IMR-90 (cell line): Measurements from ENCODE around the gene SIGLEC6. TPM values are rescaled to one million over a fixed set of nuclear protein-coding genes. Genes with fewer than 3 reads are reported as not detected.

Experiments used
- ATAC-seq: fragments of 200-7000 bp; cut with Tn5 transposase; 2 replicates; pipeline ENCODE4 v1.9.1; 2020; ENCODE audit warnings: low read depth, mild to moderate bottlenecking, moderate library complexity
- BruUV-seq: library from RNA; stranded (reverse); fragments of 400-500 nt; replicated peaks from 2 replicates; lab custom pipeline; 2021; lab: Mats Ljungman, UMichigan
- CTCF ChIA-PET: fragments of 300-600 bp; formaldehyde crosslinking; extraction: SDS; loops from one replicate; lab custom pipeline; 2021; ENCODE audit warnings: antibody characterized with exemption; lab: Yijun Ruan, JAX
- POLR2A ChIA-PET: fragments of 300-600 bp; sonication (Branson Sonifier 250); formaldehyde crosslinking; loops from one replicate; lab custom pipeline; 2022; ENCODE audit warnings: antibody characterized with exemption; ENCODE audit not compliant: unreplicated experiment; lab: Charles Lee
- DNase-seq: peaks from one replicate; pipeline ENCODE4 v3.0.0; 2013
- H2AFZ ChIP-seq: replicated peaks from 2 replicates; pipeline ENCODE3; 2013; ENCODE audit warnings: low read length, mild to moderate bottlenecking; ENCODE audit not compliant: poor library complexity
- H2AK5ac ChIP-seq: 2 replicates; pipeline ENCODE4 v1.6.1; 2013; ENCODE audit warnings: low read depth, low read length, inconsistent platforms
- H2AK9ac ChIP-seq: replicated peaks from 2 replicates; pipeline ENCODE3; 2013; ENCODE audit warnings: mild to moderate bottlenecking, low read depth, low read length, moderate library complexity; ENCODE audit not compliant: poor library complexity
- H2BK120ac ChIP-seq: 2 replicates; pipeline ENCODE4 v1.6.1; 2013; ENCODE audit warnings: low read depth, low read length, inconsistent platforms
- H2BK15ac ChIP-seq: 3 replicates; pipeline ENCODE4 v1.6.1; 2013; ENCODE audit warnings: low read depth, low read length, inconsistent platforms
- H2BK20ac ChIP-seq: 2 replicates; pipeline ENCODE4 v1.6.1; 2013; ENCODE audit warnings: low read depth, mild to moderate bottlenecking, inconsistent platforms, low read length, moderate library complexity
- H2BK5ac ChIP-seq: 2 replicates; pipeline ENCODE4 v1.6.1; 2013; ENCODE audit warnings: mild to moderate bottlenecking, low read depth, low read length, inconsistent platforms; ENCODE audit not compliant: poor library complexity, severe bottlenecking
- H3K14ac ChIP-seq: replicated peaks from 2 replicates; pipeline ENCODE4 v1.6.1; 2013; ENCODE audit warnings: low read depth, low read length, inconsistent platforms
- H3K18ac ChIP-seq: 2 replicates; pipeline ENCODE4 v1.6.1; 2013; ENCODE audit warnings: low read depth, low read length, control low read depth
- H3K23ac ChIP-seq: 2 replicates; pipeline ENCODE4 v1.6.1; 2013; ENCODE audit warnings: low read depth, low read length, inconsistent platforms
- H3K27ac ChIP-seq: 2 replicates; pipeline ENCODE4 v1.5.1; 2013; ENCODE audit warnings: mild to moderate bottlenecking, control low read depth, low read length; ENCODE audit not compliant: insufficient read depth
- H3K27me3 ChIP-seq: 2 replicates; pipeline ENCODE4 v1.6.1; 2013; ENCODE audit warnings: low read length; ENCODE audit not compliant: control insufficient read depth, insufficient read depth
- H3K36me3 ChIP-seq: 2 replicates; pipeline ENCODE4 v1.6.1; 2013; ENCODE audit warnings: low read length, mixed read lengths; ENCODE audit not compliant: control insufficient read depth, insufficient read depth
- H3K4ac ChIP-seq: 2 replicates; pipeline ENCODE4 v1.6.1; 2013; ENCODE audit warnings: low read depth, low read length, inconsistent platforms
- H3K4me1 ChIP-seq: 2 replicates; pipeline ENCODE4 v1.6.1; 2013; ENCODE audit warnings: low read length, mixed read lengths; ENCODE audit not compliant: control insufficient read depth, insufficient read depth
- H3K4me2 ChIP-seq: 2 replicates; pipeline ENCODE4 v1.6.1; 2013; ENCODE audit warnings: low read depth, mild to moderate bottlenecking, control low read depth, low read length, moderate library complexity
- H3K4me3 ChIP-seq: 2 replicates; pipeline ENCODE4 v1.5.1; 2013; ENCODE audit warnings: low read depth, mild to moderate bottlenecking, control low read depth, low read length, moderate library complexity; ENCODE audit not compliant: insufficient read depth
- H3K56ac ChIP-seq: 2 replicates; pipeline ENCODE4 v1.6.1; 2013; ENCODE audit warnings: low read length, inconsistent platforms; ENCODE audit not compliant: insufficient read depth; ENCODE audit errors: extremely low read depth
- H3K79me1 ChIP-seq, 2 experiments: 2 replicates each; pipeline ENCODE4 v1.6.1; 2013; ENCODE audit warnings: low read length in 2 of 2, inconsistent platforms in 1 of 2, low read depth in 1 of 2
- H3K9ac ChIP-seq: 2 replicates; pipeline ENCODE4 v1.6.1; 2013; ENCODE audit warnings: low read depth, low read length, control low read depth
- H3K9me1 ChIP-seq: 2 replicates; pipeline ENCODE4 v1.6.1; 2013; ENCODE audit warnings: low read length, inconsistent platforms; ENCODE audit not compliant: insufficient read depth
- H3K9me3 ChIP-seq: 2 replicates; pipeline ENCODE4 v1.6.1; 2013; ENCODE audit warnings: low read length; ENCODE audit not compliant: control insufficient read depth, insufficient read depth
- H4K20me1 ChIP-seq: 2 replicates; pipeline ENCODE4 v1.6.1; 2013; ENCODE audit warnings: low read length, inconsistent platforms; ENCODE audit not compliant: insufficient read depth
- H4K5ac ChIP-seq: 2 replicates; pipeline ENCODE4 v1.6.1; 2013; ENCODE audit warnings: mild to moderate bottlenecking, low read depth, low read length, control low read depth
- H4K8ac ChIP-seq, 2 experiments: 2 replicates each; pipeline ENCODE4 v1.6.1; 2013; ENCODE audit warnings: low read depth in 2 of 2, low read length in 2 of 2, control low read depth in 1 of 2, inconsistent platforms in 1 of 2
- H4K91ac ChIP-seq: 2 replicates; pipeline ENCODE4 v1.6.1; 2013; ENCODE audit warnings: low read depth, low read length, inconsistent platforms; ENCODE audit not compliant: insufficient read depth
- BHLHE40 ChIP-seq: fragments of 150-350 bp; IDR thresholded peaks from 2 replicates; pipeline ENCODE4 v1.6.1; 2016; ENCODE audit warnings: mild to moderate bottlenecking, low read depth, low read length
- CEBPB ChIP-seq: IDR thresholded peaks from 2 replicates; pipeline ENCODE4 v1.6.1; 2012; ENCODE audit warnings: low read depth, low read length, improper control_type of control experiment
- MAFK ChIP-seq: IDR thresholded peaks from 2 replicates; pipeline ENCODE4 v1.6.1; 2012; ENCODE audit warnings: low read depth, low read length, improper control_type of control experiment
- RAD21 ChIP-seq: IDR thresholded peaks from 2 replicates; pipeline ENCODE4 v1.6.1; 2012; ENCODE audit warnings: low read length, improper control_type of control experiment
- RCOR1 ChIP-seq: IDR thresholded peaks from 2 replicates; pipeline ENCODE4 v1.6.1; 2012; ENCODE audit warnings: mild to moderate bottlenecking, low read length, improper control_type of control experiment; ENCODE audit not compliant: insufficient replicate concordance
- WGBS, 2 experiments: methylation state at CpG; one replicate each; pipeline versions ENCODE4 v1.1.5 to v1.1.7; 2013; ENCODE audit warnings: missing lambda C conversion rate in 2 of 2; ENCODE audit not compliant: insufficient read length in 1 of 2; ENCODE audit errors: extremely low coverage in 2 of 2; 5-methylcytosine and 5-hydroxymethylcytosine counted together
- dilution Hi-C: fragments of 300-500 bp; cut with HindIII; formaldehyde crosslinking; loops from one replicate; pipeline ENCODE4 v1.14.3; 2018; ENCODE audit warnings: low sequenced_read_pairs; ENCODE audit not compliant: unreplicated experiment
- in situ Hi-C: fragments of 300-500 bp; cut with MboI; formaldehyde crosslinking; loops from 3 replicates; pipeline ENCODE4 v1.14.3; 2019; ENCODE audit warnings: low sequenced_read_pairs, inconsistent platforms, mixed read lengths
- intact Hi-C: fragments of 100-400 bp; cut with micrococcal nuclease; formaldehyde crosslinking; loops from 2 replicates; pipeline ENCODE4 v1.10.0; 2022
- polyA plus RNA-seq, 3 experiments: library from polyadenylated mRNA; depleted of rRNA; stranded (reverse); fragments of >200 nt; gene quantifications; 2 replicates each; pipeline ENCODE4 v1.2.3, GENCODE V29; 2012; ENCODE audit warnings: low replicate concordance in 1 of 3
- total RNA-seq: library from RNA; depleted of rRNA; stranded (reverse); fragments of >200 nt; gene quantifications from 2 replicates; pipeline ENCODE4 v1.2.3, GENCODE V29; 2012
- TF ChIP-seq, protein P1 (sequence below): fragments of 150-350 bp; IDR thresholded peaks from 2 replicates; pipeline ENCODE4 v1.6.1; 2016; ENCODE audit warnings: low read depth, mild to moderate bottlenecking, low read length, moderate library complexity, borderline replicate concordance

SIGLEC6 gene
- total and polyA plus RNA-seq, 2 of the 4 experiments (the other 2 are of a cell fraction), result not detected

DNA sequence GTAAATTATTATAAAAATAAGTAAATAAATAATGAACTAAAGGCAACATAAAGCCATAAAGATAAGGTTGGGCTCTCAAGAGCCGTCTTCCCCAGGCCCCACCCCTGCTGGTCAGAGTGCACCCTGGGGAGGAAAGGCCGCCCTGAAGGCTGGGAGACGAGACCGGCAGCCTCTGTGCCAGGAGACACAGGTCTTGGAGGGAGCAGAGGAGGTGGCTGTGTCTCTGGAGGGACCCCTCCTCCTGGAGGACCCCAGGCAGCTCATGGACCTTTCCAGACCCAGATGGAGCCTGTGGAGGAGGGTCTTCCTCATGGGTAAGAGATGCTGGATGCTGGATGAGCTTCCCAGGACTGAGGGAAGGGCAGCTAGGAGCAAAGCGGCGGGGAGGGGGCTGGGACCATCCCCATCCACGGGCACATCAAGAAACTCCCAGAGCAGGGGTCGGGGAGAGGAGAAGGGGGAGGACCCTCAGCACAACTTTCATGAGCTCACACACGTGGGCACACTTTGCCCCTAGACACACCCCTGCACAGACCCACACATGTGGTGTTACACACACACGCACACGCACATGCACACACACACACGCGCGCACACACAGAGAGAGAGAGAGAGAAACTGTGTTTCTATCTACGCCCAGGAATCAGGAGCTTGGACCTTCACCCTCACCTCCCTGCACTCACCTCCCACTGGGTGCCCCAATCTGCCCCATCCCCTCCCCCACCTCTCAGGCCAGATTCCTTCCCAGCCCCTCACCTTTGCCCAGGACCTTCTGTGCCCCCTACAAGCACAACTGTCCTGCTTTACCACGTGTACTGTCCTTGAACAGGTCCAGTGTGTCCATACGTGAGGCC is 52.9 kb downstream of the SIGLEC6 start, which contains the start of gene CEACAM18:
TSS of gene CEACAM18 (plus strand) at position 159 of the 854 bp plus-strand sequence.
- H3K23ac ChIP-seq, result no peak within 1 kb of the TSS
- intact Hi-C loops, result no loop called here
- CTCF ChIA-PET, result no interaction called here

More for the DNA sequence above, 52.9 kb downstream of the SIGLEC6 start, which contains the start of gene CEACAM18:
- Histone ChIP-seq H3K9ac (no peak within 1 kb of the TSS), H4K20me1 (no peaks in the 10 kb centered on the region), H4K91ac (no peak within 1 kb of the TSS), H3K4ac (no peak within 1 kb of the TSS), H3K4me1 (no peaks in the 10 kb centered on the region), H2BK15ac (no peak within 1 kb of the TSS), H2BK120ac (no peak within 1 kb of the TSS), H3K4me3 (no peak within 1 kb of the TSS), H3K9me3 (peaks cover 14% of the 10 kb centered on the region; the same call in 1 of the 2 replicates), H3K9me1 (no peaks in the 10 kb centered on the region), H3K14ac (no peak within 1 kb of the TSS), H2BK20ac (no peak within 1 kb of the TSS), H3K56ac (no peak within 1 kb of the TSS), H3K18ac (no peak within 1 kb of the TSS), H2BK5ac (no peak within 1 kb of the TSS), H2AFZ (no peak within 1 kb of the TSS), H3K79me1 (no peaks in the 10 kb centered on the region), H2AK9ac (no peak within 1 kb of the TSS), H3K36me3 (no peaks in the 10 kb centered on the region), H4K5ac (no peak within 1 kb of the TSS), H4K8ac (no peak within 1 kb of the TSS), H3K4me2 (no peak within 1 kb of the TSS), H3K27ac (no peak within 1 kb of the TSS), H3K27me3 (no peaks in the 10 kb centered on the region), H2AK5ac (no peak within 1 kb of the TSS)
- no TSS peak for BruUV-seq
- in situ Hi-C loops, result no loop called here
- DNase-seq (no peak), ATAC-seq (no peak)
- POLR2A ChIA-PET, result no interaction called here
- WGBS, 2 experiments, result 13% methylated on average over 2 of the region's 17 CpGs; no CpG with 5 or more reads in 1 of the 2 experiments
- TF ChIP-seq BHLHE40 (no peak), RCOR1 (no peak), MAFK (no peak), RAD21 (no peak), CEBPB (no peak)
- TF ChIP-seq, protein P1, sequence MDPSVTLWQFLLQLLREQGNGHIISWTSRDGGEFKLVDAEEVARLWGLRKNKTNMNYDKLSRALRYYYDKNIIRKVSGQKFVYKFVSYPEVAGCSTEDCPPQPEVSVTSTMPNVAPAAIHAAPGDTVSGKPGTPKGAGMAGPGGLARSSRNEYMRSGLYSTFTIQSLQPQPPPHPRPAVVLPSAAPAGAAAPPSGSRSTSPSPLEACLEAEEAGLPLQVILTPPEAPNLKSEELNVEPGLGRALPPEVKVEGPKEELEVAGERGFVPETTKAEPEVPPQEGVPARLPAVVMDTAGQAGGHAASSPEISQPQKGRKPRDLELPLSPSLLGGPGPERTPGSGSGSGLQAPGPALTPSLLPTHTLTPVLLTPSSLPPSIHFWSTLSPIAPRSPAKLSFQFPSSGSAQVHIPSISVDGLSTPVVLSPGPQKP, result no peak
- dilution Hi-C loops, result no loop called here
